WTC11 (cell line): ENCODE results near the gene C2orf80. TPM values are rescaled to one million over a fixed set of nuclear protein-coding genes. Genes with fewer than 3 reads are reported as not detected.

Experiments used
- ATAC-seq: fragments of 200-7000 bp; cut with Tn5 transposase; 2 replicates; pipeline ENCODE4 v1.10.0; 2021; ENCODE audit warnings: mild to moderate bottlenecking, moderate library complexity
- CTCF ChIA-PET: fragments of 300-600 bp; sonication (Branson Sonifier 250); formaldehyde crosslinking; loops from one replicate; lab custom pipeline; 2021; ENCODE audit warnings: antibody characterized with exemption; lab: Charles Lee
- POLR2A ChIA-PET: fragments of 350-600 bp; sonication (Branson Sonifier 250); formaldehyde crosslinking; loops from one replicate; lab custom pipeline; 2021; ENCODE audit warnings: antibody characterized with exemption; lab: Charles Lee
- DNase-seq: peaks from one replicate; pipeline ENCODE4 v3.0.0; 2021; ENCODE audit warnings: low spot score
- H3K27ac Mint-ChIP-seq: 2 replicates; pipeline ENCODE4 v1.8.0; 2021; ENCODE audit warnings: mixed read lengths
- H3K27me3 Mint-ChIP-seq: 2 replicates; pipeline ENCODE4 v1.8.0; 2021; ENCODE audit warnings: low read depth, mild to moderate bottlenecking, moderate library complexity, mixed read lengths
- H3K36me3 Mint-ChIP-seq: 2 replicates; pipeline ENCODE4 v1.8.0; 2021; ENCODE audit warnings: mixed read lengths
- H3K4me1 Mint-ChIP-seq: 2 replicates; pipeline ENCODE4 v1.8.0; 2022; ENCODE audit warnings: mixed read lengths
- H3K4me3 Mint-ChIP-seq: 2 replicates; pipeline ENCODE4 v1.8.0; 2021; ENCODE audit warnings: mild to moderate bottlenecking, moderate library complexity, mixed read lengths
- H3K9me3 Mint-ChIP-seq: 2 replicates; pipeline ENCODE4 v1.8.0; 2021; ENCODE audit warnings: mixed read lengths
- AFF4 ChIP-seq: sonication (generic); formaldehyde crosslinking; IDR thresholded peaks from 2 replicates; pipeline ENCODE4 v1.8.1; 2023; ENCODE audit warnings: mild to moderate bottlenecking, missing genetic modification reagents, borderline replicate concordance
- AR ChIP-seq: fragments of 250-450 bp; sonication (Bioruptor Pico); IDR thresholded peaks from 2 replicates; pipeline ENCODE4 v1.9.0; 2021; ENCODE audit warnings: mild to moderate bottlenecking
- ATF1 ChIP-seq: sonication (generic); formaldehyde crosslinking; IDR thresholded peaks from 2 replicates; pipeline ENCODE4 v1.8.1; 2023; ENCODE audit warnings: mild to moderate bottlenecking, moderate library complexity, missing genetic modification reagents
- ATF2 ChIP-seq: sonication (generic); formaldehyde crosslinking; IDR thresholded peaks from 2 replicates; pipeline ENCODE4 v1.8.1; 2022; ENCODE audit warnings: low read depth, missing genetic modification reagents, borderline replicate concordance
- ATF3 ChIP-seq: sonication (generic); formaldehyde crosslinking; conservative IDR thresholded peaks from 2 replicates; pipeline ENCODE4 v1.8.1; 2022; ENCODE audit warnings: mild to moderate bottlenecking, missing genetic modification reagents
- ATF6 ChIP-seq: sonication (generic); formaldehyde crosslinking; IDR thresholded peaks from 2 replicates; pipeline ENCODE4 v1.8.1; 2023; ENCODE audit warnings: mild to moderate bottlenecking, missing genetic modification reagents
- GRHL2 ChIP-seq: fragments of 250-450 bp; sonication (Bioruptor Pico); IDR thresholded peaks from 2 replicates; pipeline ENCODE4 v1.8.0; 2022; ENCODE audit warnings: mild to moderate bottlenecking, moderate library complexity; ENCODE audit not compliant: insufficient replicate concordance, severe bottlenecking
- MAX ChIP-seq: sonication (generic); formaldehyde crosslinking; IDR thresholded peaks from 2 replicates; pipeline ENCODE4 v1.8.0; 2022; ENCODE audit warnings: mild to moderate bottlenecking, missing genetic modification reagents
- MLX ChIP-seq: sonication (generic); formaldehyde crosslinking; IDR thresholded peaks from 2 replicates; pipeline ENCODE4 v1.8.1; 2023; ENCODE audit warnings: mild to moderate bottlenecking, missing genetic modification reagents, moderate library complexity
- NFE2L1 ChIP-seq: sonication (generic); formaldehyde crosslinking; IDR thresholded peaks from 2 replicates; pipeline ENCODE4 v1.8.1; 2023; ENCODE audit warnings: missing genetic modification reagents
- NFYB ChIP-seq: sonication (generic); formaldehyde crosslinking; conservative IDR thresholded peaks from 2 replicates; pipeline ENCODE4 v1.8.0; 2022; ENCODE audit warnings: low read depth, missing genetic modification reagents
- NR2C2 ChIP-seq: sonication (generic); formaldehyde crosslinking; IDR thresholded peaks from 2 replicates; pipeline ENCODE4 v1.8.0; 2022; ENCODE audit warnings: mild to moderate bottlenecking, missing genetic modification reagents
- PREB ChIP-seq: sonication (generic); formaldehyde crosslinking; IDR thresholded peaks from 2 replicates; pipeline ENCODE4 v1.8.1; 2022; ENCODE audit warnings: mild to moderate bottlenecking, missing genetic modification reagents, moderate library complexity, borderline replicate concordance
- PRRX2 ChIP-seq: fragments of 250-450 bp; sonication (Bioruptor Pico); IDR thresholded peaks from 2 replicates; pipeline ENCODE4 v1.8.0; 2021; ENCODE audit warnings: mild to moderate bottlenecking
- TCF7 ChIP-seq: sonication (generic); formaldehyde crosslinking; IDR thresholded peaks from 2 replicates; pipeline ENCODE4 v1.8.0; 2022; ENCODE audit warnings: mild to moderate bottlenecking, low read depth, missing genetic modification reagents, moderate library complexity
- TEAD1 ChIP-seq: sonication (generic); formaldehyde crosslinking; IDR thresholded peaks from 2 replicates; pipeline ENCODE4 v1.8.0; 2022; ENCODE audit warnings: mild to moderate bottlenecking, missing genetic modification reagents
- ZNF138 ChIP-seq: sonication (generic); formaldehyde crosslinking; conservative IDR thresholded peaks from 2 replicates; pipeline ENCODE4 v1.8.1; 2022; ENCODE audit warnings: mild to moderate bottlenecking, moderate library complexity, missing genetic modification reagents
- ZNF396 ChIP-seq: fragments of 250-450 bp; sonication (Bioruptor Pico); IDR thresholded peaks from 2 replicates; pipeline ENCODE4 v1.8.0; 2021; ENCODE audit warnings: mild to moderate bottlenecking, moderate library complexity, borderline replicate concordance
- ZNF416 ChIP-seq: fragments of 250-450 bp; sonication (Bioruptor Pico); IDR thresholded peaks from 2 replicates; pipeline ENCODE4 v1.9.0; 2021; ENCODE audit warnings: mild to moderate bottlenecking, inconsistent platforms
- ZNF425 ChIP-seq: fragments of 250-450 bp; sonication (Bioruptor Pico); conservative IDR thresholded peaks from 2 replicates; pipeline ENCODE4 v1.9.0; 2021; ENCODE audit warnings: mild to moderate bottlenecking
- total RNA-seq: library from RNA; stranded (reverse); gene quantifications from 3 replicates; pipeline ENCODE4 v1.2.3, GENCODE V29; 2021

The C2orf80 gene
- total RNA-seq, 1 experiment from 2014 or later = 0.87 TPM

GRCh38 chr2:208204166-208204565, 14.3 kb upstream of the C2orf80 start (continued):
- TF ChIP-seq ATF2 (no peak), MLX (no peak), PREB (CRISPR knock-in tag) (no peak)
- TF ChIP-seq, all 79 proteins: peak for 0

GRCh38 chr2:208195531-208195930, 5.7 kb upstream of the C2orf80 start:
- Mint-ChIP-seq H3K4me1 (peaks cover 16% of the 10 kb centered on the region), H3K36me3 (no peaks in the 10 kb centered on the region), H3K4me3 (no peak overlapping the region), H3K9me3 (no peaks in the 10 kb centered on the region), H3K27me3 (no peaks in the 10 kb centered on the region), H3K27ac (no peak overlapping the region)
- POLR2A ChIA-PET = no interaction called here
- DNase-seq = no peak
- CTCF ChIA-PET = no interaction called here
- no peak for ATAC-seq
- TF ChIP-seq ATF6 (CRISPR knock-in tag) (no peak), NFE2L1 (no peak), AFF4 (no peak), ATF1 (CRISPR knock-in tag) (no peak), ZNF396 (CRISPR knock-in tag) (no peak), TEAD1 (no peak), AR (no peak), MAX (CRISPR knock-in tag) (no peak), ZNF425 (no peak), NR2C2 (CRISPR knock-in tag) (no peak), GRHL2 (CRISPR knock-in tag) (no peak), PRRX2 (no peak), ZNF138 (CRISPR knock-in tag) (no peak), ATF2 (no peak), ZNF416 (no peak), TCF7 (CRISPR knock-in tag) (no peak), ATF3 (CRISPR knock-in tag) (no peak), NFYB (no peak)
